Neural crest cell (in vitro differentiated cells): Measurements from ENCODE around the gene ZCCHC7. TPM values are rescaled to one million over a fixed set of nuclear protein-coding genes. Genes with fewer than 3 reads are reported as not detected.

Experiments
- DNase-seq: peaks from one replicate; pipeline ENCODE4 v3.0.0; 2021; ENCODE audit warnings: low read depth, mixed read lengths, low spot score
- H3K27ac Mint-ChIP-seq: one replicate; pipeline ENCODE4 v1.8.0; 2021; ENCODE audit warnings: mild to moderate bottlenecking, mixed read lengths; ENCODE audit not compliant: unreplicated experiment
- H3K27me3 Mint-ChIP-seq: 2 replicates; pipeline ENCODE4 v1.8.0; 2021; ENCODE audit warnings: low read depth, mild to moderate bottlenecking, mixed read lengths
- H3K36me3 Mint-ChIP-seq: 2 replicates; pipeline ENCODE4 v1.8.0; 2021; ENCODE audit warnings: low read depth, mild to moderate bottlenecking, mixed read lengths
- H3K4me1 Mint-ChIP-seq: 2 replicates; pipeline ENCODE4 v1.8.0; 2021; ENCODE audit warnings: mixed read lengths
- H3K4me3 Mint-ChIP-seq: one replicate; pipeline ENCODE4 v1.8.0; 2021; ENCODE audit warnings: mild to moderate bottlenecking, mixed read lengths
- H3K9me3 Mint-ChIP-seq: 2 replicates; pipeline ENCODE4 v1.8.0; 2021; ENCODE audit warnings: mixed read lengths
- total RNA-seq: library from RNA; stranded (reverse); gene quantifications from 2 replicates; pipeline ENCODE4 v1.2.1, GENCODE V29; 2021
- TF ChIP-seq, protein P1 (sequence below): fragments of 200-600 bp; sonication (generic); conservative IDR thresholded peaks from 2 replicates; pipeline ENCODE4 v1.5.0; 2021; ENCODE audit warnings: antibody characterized with exemption, mild to moderate bottlenecking

ZCCHC7 gene
- total RNA-seq, 1 donor from 2014 or later: 21.6 TPM

DNA sequence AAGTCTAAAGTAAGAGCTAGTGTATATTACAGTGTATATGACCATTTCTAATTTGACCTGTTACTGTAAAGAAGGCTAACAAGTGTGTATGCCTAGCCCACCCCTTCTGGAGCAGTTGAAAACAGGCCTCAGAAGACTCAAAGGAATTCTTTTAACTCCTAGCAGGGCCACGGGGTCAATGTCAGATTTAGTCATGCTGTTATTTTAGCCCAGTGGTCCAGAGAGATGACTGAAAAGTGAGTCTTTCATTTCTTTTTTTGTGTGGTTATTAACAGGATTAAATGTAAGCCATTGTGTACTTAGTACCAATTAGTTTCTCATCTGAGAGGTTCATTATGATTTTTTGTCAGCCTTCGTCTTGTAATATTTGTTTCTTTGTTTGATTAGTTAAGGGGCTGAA is 24.4 kb downstream of the ZCCHC7 start:
- peaks cover 52% of the 10 kb centered on the region for H3K4me1 Mint-ChIP-seq
- H3K27me3 Mint-ChIP-seq: no peaks in the 10 kb centered on the region
- peak overlapping the region; percentile 68 for H3K4me3 Mint-ChIP-seq
- TF ChIP-seq, protein P1, sequence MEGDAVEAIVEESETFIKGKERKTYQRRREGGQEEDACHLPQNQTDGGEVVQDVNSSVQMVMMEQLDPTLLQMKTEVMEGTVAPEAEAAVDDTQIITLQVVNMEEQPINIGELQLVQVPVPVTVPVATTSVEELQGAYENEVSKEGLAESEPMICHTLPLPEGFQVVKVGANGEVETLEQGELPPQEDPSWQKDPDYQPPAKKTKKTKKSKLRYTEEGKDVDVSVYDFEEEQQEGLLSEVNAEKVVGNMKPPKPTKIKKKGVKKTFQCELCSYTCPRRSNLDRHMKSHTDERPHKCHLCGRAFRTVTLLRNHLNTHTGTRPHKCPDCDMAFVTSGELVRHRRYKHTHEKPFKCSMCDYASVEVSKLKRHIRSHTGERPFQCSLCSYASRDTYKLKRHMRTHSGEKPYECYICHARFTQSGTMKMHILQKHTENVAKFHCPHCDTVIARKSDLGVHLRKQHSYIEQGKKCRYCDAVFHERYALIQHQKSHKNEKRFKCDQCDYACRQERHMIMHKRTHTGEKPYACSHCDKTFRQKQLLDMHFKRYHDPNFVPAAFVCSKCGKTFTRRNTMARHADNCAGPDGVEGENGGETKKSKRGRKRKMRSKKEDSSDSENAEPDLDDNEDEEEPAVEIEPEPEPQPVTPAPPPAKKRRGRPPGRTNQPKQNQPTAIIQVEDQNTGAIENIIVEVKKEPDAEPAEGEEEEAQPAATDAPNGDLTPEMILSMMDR: no peak
- DNase-seq: peak; percentile 15
- H3K27ac Mint-ChIP-seq: peak overlapping the region; percentile 60
- H3K9me3 Mint-ChIP-seq: no peaks in the 10 kb centered on the region
- H3K36me3 Mint-ChIP-seq: no peaks in the 10 kb centered on the region

DNA sequence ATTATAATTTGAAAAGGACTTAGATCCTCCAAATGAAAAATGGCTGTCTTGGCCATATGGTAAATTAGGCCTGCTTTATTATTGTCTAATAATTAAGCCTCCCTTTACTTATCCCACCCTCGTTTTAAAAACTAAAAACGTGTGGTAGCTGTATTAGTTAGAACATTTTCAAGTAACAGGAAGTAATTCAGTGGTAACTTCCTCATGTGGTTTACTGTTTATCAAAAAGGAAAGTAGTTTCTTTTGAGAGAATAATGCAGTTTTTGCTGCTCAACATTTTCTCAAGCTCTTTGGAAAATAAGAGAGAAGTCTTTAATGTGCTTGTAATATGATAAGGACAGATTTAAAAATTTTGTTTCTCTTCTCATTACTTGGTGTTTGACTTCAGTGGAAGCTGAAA is 26.0 kb downstream of the ZCCHC7 start:
- TF ChIP-seq, protein P1: no peak
- Mint-ChIP-seq H3K4me1 (peaks cover 49% of the 10 kb centered on the region), H3K36me3 (no peaks in the 10 kb centered on the region), H3K9me3 (no peaks in the 10 kb centered on the region), H3K27me3 (no peaks in the 10 kb centered on the region), H3K27ac (no peak overlapping the region), H3K4me3 (no peak overlapping the region)
- no peak for DNase-seq

DNA sequence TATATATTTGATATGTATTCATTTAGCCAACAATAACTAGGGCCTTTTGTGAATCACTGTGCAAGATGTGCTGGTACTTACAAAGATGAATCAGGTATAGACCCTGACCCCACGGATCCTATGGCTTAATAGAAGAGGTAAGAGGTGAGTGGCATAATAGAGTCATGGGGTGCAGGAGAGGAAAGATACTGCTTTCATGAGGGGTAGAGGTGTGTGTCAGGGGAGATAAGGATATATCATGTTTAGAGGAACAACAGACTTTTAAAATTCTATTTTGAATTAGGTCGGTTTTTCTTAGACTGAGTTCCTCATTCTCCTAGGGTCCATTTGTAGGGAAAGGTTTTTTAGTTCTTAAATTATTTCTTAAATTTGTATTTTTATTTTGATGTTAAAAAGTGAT is 27.8 kb downstream of the ZCCHC7 start:
- H3K27me3 Mint-ChIP-seq: no peaks in the 10 kb centered on the region
- peaks cover 48% of the 10 kb centered on the region for H3K4me1 Mint-ChIP-seq
- H3K27ac Mint-ChIP-seq: no peak overlapping the region
- no peak for DNase-seq
- TF ChIP-seq, protein P1: no peak
- H3K9me3 Mint-ChIP-seq: no peaks in the 10 kb centered on the region
- peaks cover 5% of the 10 kb centered on the region for H3K36me3 Mint-ChIP-seq
- no peak overlapping the region for H3K4me3 Mint-ChIP-seq

DNA sequence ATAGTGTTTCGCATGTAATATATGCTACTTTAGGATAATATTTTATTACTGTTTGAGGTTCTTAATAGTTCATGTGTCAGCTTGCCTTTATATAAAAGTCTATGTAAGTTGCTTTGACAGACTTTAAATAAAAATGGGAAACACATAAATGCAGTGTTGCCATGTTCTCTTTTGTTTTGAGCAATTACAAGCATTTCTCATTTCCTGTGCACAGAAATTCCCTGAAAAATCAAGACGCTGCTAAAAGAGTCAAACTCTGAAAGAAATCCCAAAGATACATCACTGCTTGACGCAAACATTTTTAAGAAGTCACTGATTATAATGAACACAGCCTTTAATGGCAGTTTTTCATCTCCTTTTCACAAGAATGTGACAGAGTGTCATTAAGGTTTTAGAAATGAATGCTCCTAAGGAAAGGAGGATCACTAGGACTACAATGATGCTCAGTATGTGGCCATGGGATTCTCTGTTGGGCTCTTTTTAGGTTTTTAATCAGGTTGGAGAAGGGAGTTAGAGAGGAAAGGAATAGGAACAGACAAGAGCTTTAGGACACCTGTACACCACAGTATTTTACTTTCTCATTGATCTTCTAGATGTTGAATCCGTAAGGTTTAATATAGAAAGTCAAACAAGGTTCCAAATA is 29.4 kb downstream of the ZCCHC7 start:
- Mint-ChIP-seq H3K27ac (no peak overlapping the region), H3K4me3 (no peak overlapping the region), H3K4me1 (peaks cover 35% of the 10 kb centered on the region), H3K27me3 (no peaks in the 10 kb centered on the region), H3K9me3 (peaks cover 3% of the 10 kb centered on the region), H3K36me3 (peaks cover 9% of the 10 kb centered on the region)
- DNase-seq: no peak
- TF ChIP-seq, protein P1: no peak

DNA sequence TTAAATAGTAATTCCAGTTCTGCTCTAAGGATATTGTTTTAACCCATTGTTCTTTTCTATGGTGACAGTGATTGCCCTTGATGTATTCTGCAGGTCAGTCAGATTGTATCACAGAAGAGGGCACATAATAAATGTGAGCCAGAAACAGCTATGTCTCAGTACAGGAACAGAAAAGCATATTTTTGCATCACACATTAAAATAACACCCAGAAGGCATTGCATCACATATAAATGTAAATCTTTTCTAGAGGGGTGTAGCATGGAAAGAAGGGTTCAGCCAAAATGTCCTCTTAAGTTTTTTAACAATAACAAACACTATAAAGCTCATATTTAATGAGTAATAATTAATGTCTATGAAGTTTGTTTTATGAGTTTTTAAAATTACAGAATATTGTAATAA is 30.0 kb downstream of the ZCCHC7 start:
- Mint-ChIP-seq H3K4me3 (no peak overlapping the region), H3K27me3 (no peaks in the 10 kb centered on the region), H3K27ac (no peak overlapping the region), H3K36me3 (peaks cover 9% of the 10 kb centered on the region), H3K9me3 (peaks cover 3% of the 10 kb centered on the region), H3K4me1 (peaks cover 32% of the 10 kb centered on the region)
- TF ChIP-seq, protein P1: no peak
- no peak for DNase-seq
